ENCODE measurements around the gene SCP2D1. TPM values are rescaled to one million over a fixed set of nuclear protein-coding genes. Genes with fewer than 3 reads are reported as not detected.

SCP2D1 gene
- total RNA-seq, 1 experiment from 2014 or later = not detected

DNA sequence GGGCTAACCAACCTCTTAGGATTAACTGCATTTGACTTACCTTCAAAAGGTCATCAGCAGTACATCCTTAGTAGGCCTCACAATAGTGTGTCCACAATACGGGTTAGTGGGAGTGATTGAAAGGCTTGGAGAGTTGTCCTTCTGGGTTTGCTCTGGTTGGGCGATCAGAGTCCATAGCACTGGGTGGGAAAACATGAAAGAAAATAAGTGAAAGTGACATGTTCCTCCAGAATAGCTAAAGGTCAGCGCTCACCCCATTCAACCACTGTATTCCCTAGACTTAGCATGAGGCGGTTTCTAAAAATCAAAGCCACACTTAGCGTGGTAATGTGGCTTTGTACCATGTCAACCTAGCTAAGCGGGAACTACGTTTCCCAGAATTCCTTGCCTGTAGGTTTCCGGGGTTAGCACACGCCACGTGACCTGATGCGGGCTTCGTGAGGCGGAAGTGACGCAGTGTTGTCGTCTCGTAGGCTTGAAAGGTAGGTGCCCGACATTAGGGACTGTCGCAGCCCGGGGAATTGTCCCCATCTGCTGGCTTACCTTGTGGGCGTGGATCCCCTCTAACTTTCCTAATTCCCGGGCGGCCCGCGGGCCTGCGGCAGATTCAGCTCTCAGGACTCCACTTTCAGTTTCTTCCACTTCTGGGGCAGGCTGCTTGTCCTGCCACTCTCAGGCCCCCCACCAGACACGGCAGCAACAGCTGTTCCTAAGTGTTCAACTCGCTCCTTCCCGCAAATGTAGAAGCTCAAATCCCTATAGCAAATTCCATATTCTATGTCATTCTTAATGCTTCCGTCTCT lies 19.8 kb upstream of the SCP2D1 start:
- ChIA-PET POLR2A (interaction anchor here (0.6 to 1.3 kb wide), 9 partner anchors 9 to 1259 kb away, joined by 3 to 10 read pairs (median 3); partner anchors contain the start of gene RBBP9), CTCF (interaction anchor here (0.6 to 1.4 kb wide), 8 partner anchors 9 to 212 kb away, joined by 3 to 4 read pairs (median 3); no protein-coding TSS in a partner anchor)
- TF ChIP-seq, protein P1, sequence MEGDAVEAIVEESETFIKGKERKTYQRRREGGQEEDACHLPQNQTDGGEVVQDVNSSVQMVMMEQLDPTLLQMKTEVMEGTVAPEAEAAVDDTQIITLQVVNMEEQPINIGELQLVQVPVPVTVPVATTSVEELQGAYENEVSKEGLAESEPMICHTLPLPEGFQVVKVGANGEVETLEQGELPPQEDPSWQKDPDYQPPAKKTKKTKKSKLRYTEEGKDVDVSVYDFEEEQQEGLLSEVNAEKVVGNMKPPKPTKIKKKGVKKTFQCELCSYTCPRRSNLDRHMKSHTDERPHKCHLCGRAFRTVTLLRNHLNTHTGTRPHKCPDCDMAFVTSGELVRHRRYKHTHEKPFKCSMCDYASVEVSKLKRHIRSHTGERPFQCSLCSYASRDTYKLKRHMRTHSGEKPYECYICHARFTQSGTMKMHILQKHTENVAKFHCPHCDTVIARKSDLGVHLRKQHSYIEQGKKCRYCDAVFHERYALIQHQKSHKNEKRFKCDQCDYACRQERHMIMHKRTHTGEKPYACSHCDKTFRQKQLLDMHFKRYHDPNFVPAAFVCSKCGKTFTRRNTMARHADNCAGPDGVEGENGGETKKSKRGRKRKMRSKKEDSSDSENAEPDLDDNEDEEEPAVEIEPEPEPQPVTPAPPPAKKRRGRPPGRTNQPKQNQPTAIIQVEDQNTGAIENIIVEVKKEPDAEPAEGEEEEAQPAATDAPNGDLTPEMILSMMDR (IDR thresholded peaks at IDR 0.05; ENCODE audit: unreplicated experiment) = no peak
- DNase-seq (ENCODE audit: unreplicated experiment) = peak; percentile 89
- intact Hi-C loops (cut with micrococcal nuclease) = loop anchor here (1.0 kb wide), 1 partner anchor 162 kb away; no protein-coding TSS in a partner anchor
- H3K4me1 Mint-ChIP-seq (ENCODE audit: insufficient read depth, unreplicated experiment) = no peaks in the 10 kb centered on the region
- no peaks in the 10 kb centered on the region for H3K36me3 Mint-ChIP-seq (ENCODE audit: insufficient read depth, unreplicated experiment)
- BruUV-seq (replicated peaks) = no TSS peak
- peak overlapping the region; percentile 97 for H3K4me3 Mint-ChIP-seq (ENCODE audit: unreplicated experiment)
- H3K27ac Mint-ChIP-seq (ENCODE audit: low read depth, unreplicated experiment) = peak overlapping the region; percentile 99
- no peaks in the 10 kb centered on the region for H3K9me3 Mint-ChIP-seq (ENCODE audit: unreplicated experiment)
- H3K27me3 Mint-ChIP-seq (ENCODE audit: insufficient read depth, unreplicated experiment) = no peaks in the 10 kb centered on the region

DNA sequence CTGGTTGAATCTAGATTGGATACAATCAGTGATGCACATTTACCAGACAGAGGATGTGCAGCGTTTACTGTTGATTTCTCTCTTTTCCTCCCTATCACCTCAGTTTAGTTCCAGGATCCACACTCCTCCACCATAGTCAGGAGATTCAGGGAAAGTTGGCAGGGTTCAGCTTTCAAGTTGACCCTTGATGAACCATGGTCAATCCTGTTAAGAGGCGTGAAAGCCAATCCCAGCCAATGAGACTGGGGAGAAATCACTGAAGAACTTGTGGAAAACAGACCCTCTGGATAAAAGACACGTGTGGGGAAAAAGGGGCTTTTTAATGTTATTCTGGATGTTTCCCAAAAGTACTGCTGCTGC lies 19.2 kb upstream of the SCP2D1 start:
- ChIA-PET CTCF (interaction anchor here (0.6 to 1.4 kb wide), 7 partner anchors 9 to 187 kb away, joined by 3 to 4 read pairs (median 3); no protein-coding TSS in a partner anchor), POLR2A (interaction anchor here (0.6 to 1.3 kb wide), 7 partner anchors 8 to 1258 kb away, joined by 3 to 10 read pairs (median 3); partner anchors contain the start of gene RBBP9)
- no peak for DNase-seq (ENCODE audit: unreplicated experiment)
- TF ChIP-seq, protein P1 (IDR thresholded peaks at IDR 0.05; ENCODE audit: unreplicated experiment) = no peak
- Mint-ChIP-seq H3K9me3 (ENCODE audit: unreplicated experiment) (no peaks in the 10 kb centered on the region), H3K4me1 (ENCODE audit: insufficient read depth, unreplicated experiment) (no peaks in the 10 kb centered on the region), H3K27me3 (ENCODE audit: insufficient read depth, unreplicated experiment) (no peaks in the 10 kb centered on the region), H3K36me3 (ENCODE audit: insufficient read depth, unreplicated experiment) (no peaks in the 10 kb centered on the region), H3K27ac (ENCODE audit: low read depth, unreplicated experiment) (peak overlapping the region; percentile 99), H3K4me3 (ENCODE audit: unreplicated experiment) (peak overlapping the region; percentile 97)
- intact Hi-C loops (cut with micrococcal nuclease) = loop anchor here (1.0 kb wide), 1 partner anchor 162 kb away; no protein-coding TSS in a partner anchor
- TSS peak; percentile 80 for BruUV-seq (replicated peaks)

DNA sequence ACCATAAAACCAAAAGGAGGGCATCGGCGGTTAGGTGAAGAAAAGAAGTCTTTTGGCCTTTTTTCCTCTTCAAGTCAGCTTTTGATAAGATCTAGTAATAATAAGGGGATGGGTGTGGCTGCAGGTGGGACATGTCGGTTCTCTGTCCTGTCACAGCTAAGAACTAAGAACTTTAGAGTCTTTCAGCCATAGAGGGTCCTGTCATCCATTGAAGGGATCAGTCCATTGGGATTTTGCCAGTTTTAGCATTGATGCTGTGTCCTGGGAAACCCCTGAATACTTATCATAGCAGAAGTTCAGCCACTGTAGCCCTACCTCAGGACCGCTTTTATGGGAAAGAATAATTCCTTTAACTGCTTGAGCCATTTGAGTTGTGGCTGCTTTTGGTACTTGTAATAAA lies 18.2 kb upstream of the SCP2D1 start:
- intact Hi-C loops (cut with micrococcal nuclease) = no loop called here
- BruUV-seq (replicated peaks) = no TSS peak
- H3K27me3 Mint-ChIP-seq (ENCODE audit: insufficient read depth, unreplicated experiment) = no peaks in the 10 kb centered on the region
- ChIA-PET CTCF (interaction anchor here (0.6 kb wide), 1 partner anchor 34 kb away, joined by 4 read pairs; no protein-coding TSS in a partner anchor), POLR2A (interaction anchor here (0.7 kb wide), 1 partner anchor 64 kb away, joined by 3 read pairs; no protein-coding TSS in a partner anchor)
- no peaks in the 10 kb centered on the region for H3K4me1 Mint-ChIP-seq (ENCODE audit: insufficient read depth, unreplicated experiment)
- no peak for DNase-seq (ENCODE audit: unreplicated experiment)
- no peak overlapping the region for H3K4me3 Mint-ChIP-seq (ENCODE audit: unreplicated experiment)
- H3K9me3 Mint-ChIP-seq (ENCODE audit: unreplicated experiment) = no peaks in the 10 kb centered on the region
- H3K36me3 Mint-ChIP-seq (ENCODE audit: insufficient read depth, unreplicated experiment) = no peaks in the 10 kb centered on the region
- TF ChIP-seq, protein P1 (IDR thresholded peaks at IDR 0.05; ENCODE audit: unreplicated experiment) = no peak
- no peak overlapping the region for H3K27ac Mint-ChIP-seq (ENCODE audit: low read depth, unreplicated experiment)

DNA sequence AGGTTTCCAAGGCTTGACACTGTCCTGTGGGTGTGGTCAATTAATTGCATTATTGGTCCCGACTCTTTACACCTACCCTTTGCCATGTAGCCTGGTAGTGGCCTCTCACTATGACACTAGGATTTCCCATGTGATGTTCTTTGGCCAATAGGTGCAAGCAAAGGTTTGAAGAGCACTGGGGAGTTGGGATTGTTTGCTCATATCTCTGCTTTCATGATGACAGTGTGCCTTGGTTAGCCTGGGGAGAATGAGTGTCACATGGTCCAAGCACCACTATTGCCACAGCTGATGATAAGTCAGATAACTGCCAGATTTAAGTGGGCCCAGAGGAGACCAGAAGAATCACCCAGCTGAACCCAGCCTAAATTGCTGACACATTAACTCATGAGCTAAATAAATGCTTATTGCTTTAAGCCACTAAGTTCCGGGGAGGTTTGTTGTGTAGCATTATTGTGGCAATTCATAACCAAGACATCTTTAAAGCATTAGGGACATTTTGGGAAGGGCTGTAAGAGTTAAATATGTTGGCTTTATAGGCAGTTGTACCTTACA lies 17.2 kb upstream of the SCP2D1 start:
- ChIA-PET POLR2A (no interaction called here), CTCF (no interaction called here)
- no peaks in the 10 kb centered on the region for H3K9me3 Mint-ChIP-seq (ENCODE audit: unreplicated experiment)
- H3K4me3 Mint-ChIP-seq (ENCODE audit: unreplicated experiment) = no peak overlapping the region
- BruUV-seq (replicated peaks) = no TSS peak
- H3K36me3 Mint-ChIP-seq (ENCODE audit: insufficient read depth, unreplicated experiment) = no peaks in the 10 kb centered on the region
- DNase-seq (ENCODE audit: unreplicated experiment) = no peak
- no peaks in the 10 kb centered on the region for H3K27me3 Mint-ChIP-seq (ENCODE audit: insufficient read depth, unreplicated experiment)
- intact Hi-C loops (cut with micrococcal nuclease) = no loop called here
- H3K4me1 Mint-ChIP-seq (ENCODE audit: insufficient read depth, unreplicated experiment) = no peaks in the 10 kb centered on the region
- TF ChIP-seq, protein P1 (IDR thresholded peaks at IDR 0.05; ENCODE audit: unreplicated experiment) = no peak
- H3K27ac Mint-ChIP-seq (ENCODE audit: low read depth, unreplicated experiment) = no peak overlapping the region

Measured in MCF 10A (cell line).